HG03460 (cell line): Measurements from ENCODE around the gene CIAO3.
A peak's percentile ranks its signal among the peaks of the same experiment; 100 is the strongest.
"Not testable (repeated sequence)": the region's sequence is repeated elsewhere in the genome, so short reads cannot be mapped to it uniquely, and the experiment has no call there.

ENCODE experiments used
- ATAC-seq: cut with Tn5 transposase; IDR thresholded peaks from one replicate; pipeline ENCODE4 v1.9.1; 2021; ENCODE audit not compliant: unreplicated experiment

CIAO3 gene

GRCh38 chr16:694863-695354, 45.9 kb downstream of the CIAO3 start:
- no peak for ATAC-seq

GRCh38 chr16:694187-694862, 46.5 kb downstream of the CIAO3 start:
- no peak for ATAC-seq

DNA sequence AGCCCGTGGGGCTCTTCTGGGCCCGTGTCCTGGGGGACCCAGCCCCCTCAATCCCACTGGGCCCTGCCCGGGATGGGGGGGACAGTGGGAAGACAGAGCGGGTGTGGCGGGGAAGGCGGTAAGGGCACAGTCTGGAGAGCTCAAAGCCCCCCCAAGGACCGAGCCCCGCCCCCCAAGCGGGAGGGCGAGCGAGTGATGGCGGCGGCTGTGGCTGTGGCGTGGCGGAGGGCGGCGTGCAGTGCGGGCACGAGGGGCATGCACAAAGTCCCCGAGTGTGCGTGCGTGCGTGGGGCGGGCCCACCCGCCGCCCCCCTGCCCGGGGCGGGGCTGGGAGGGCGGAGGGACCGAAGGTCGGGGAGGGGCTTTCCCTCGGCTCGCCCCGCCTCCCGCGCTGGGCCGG, 47.0 kb downstream of the CIAO3 start:
- ATAC-seq, result no peak

DNA sequence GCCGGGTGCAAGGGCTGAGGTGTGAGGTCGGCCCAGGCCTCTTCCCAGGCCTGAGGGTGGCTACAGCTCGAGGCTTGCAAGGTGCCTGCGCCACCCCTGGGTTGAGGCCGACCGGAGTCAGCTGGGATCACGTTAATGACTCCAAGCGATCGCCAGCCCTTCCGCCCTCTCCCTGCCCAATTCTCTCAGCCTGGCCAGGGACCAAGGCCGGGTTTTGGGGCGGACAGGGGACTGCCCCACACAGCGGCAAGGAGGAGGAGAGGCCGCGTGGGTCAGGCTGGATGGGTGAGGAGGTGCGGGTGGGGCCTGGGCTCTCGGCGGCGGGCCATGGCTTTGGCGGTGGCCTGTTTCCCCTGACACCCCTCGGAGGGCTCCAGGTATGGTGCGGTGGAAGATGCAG, 47.4 kb downstream of the CIAO3 start:
- ATAC-seq, result no peak

- ATAC-seq, result no peak
These were observed 48.3 kb downstream of the CIAO3 start for GRCh38 chr16:692356-693108.

DNA sequence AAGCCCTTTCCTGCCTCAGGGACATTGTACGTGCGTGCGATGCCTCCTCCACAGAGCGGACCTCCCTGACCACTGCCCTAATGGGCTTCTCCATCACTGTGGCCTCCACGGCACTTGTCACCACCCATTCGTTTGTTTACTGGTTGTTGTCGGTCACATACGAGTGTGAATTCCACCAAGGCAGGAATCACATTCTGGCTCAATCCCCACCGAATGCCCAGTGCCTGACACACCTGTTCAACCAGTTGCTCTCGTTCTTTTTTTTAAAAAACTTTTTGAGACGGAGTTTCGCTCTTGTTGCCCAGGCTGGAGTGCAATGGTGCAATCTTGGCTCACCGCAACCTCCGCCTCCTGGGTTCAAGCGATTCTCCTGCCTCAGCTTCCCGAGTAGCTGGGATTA, 49.6 kb downstream of the CIAO3 start:
- not testable (repeated sequence) for ATAC-seq

DNA sequence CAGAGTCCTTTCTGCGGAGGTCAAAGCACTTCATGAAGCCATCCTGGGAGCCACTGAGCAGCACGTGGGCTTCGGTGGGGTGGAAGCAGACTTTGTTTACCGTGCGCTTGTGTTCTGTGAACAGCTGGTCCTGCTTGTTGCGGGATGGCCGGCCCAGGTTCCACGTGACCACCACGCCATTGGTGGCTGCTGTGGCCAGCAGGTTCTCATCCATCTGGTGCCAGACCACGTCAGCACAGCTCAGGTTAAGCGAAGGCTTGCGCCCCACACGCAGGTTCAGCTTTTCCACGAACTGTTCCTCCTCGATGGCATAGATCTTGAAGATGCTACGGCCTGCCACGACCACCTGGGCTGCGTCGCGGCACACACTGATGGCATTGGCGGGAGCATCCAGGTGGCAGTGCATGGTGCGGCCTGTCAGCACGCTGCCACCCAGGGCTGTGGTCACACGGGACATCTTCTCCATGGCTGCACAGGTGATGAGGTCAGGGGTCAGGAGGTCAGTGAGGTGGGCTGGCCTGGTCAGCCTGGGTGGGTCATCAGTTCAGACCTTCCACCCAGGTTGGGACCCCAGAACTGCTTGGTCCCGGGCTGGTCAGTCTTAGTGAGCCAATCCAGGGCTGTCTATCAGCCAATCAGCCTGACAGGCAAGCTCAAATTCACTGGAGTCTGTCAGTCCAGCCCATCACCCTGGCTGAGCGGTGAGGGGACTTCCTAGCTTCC, 51.5 kb downstream of the CIAO3 start:
- ATAC-seq, result no peak

GRCh38 chr16:687499-687898, 53.3 kb downstream of the CIAO3 start:
- no peak for ATAC-seq

DNA sequence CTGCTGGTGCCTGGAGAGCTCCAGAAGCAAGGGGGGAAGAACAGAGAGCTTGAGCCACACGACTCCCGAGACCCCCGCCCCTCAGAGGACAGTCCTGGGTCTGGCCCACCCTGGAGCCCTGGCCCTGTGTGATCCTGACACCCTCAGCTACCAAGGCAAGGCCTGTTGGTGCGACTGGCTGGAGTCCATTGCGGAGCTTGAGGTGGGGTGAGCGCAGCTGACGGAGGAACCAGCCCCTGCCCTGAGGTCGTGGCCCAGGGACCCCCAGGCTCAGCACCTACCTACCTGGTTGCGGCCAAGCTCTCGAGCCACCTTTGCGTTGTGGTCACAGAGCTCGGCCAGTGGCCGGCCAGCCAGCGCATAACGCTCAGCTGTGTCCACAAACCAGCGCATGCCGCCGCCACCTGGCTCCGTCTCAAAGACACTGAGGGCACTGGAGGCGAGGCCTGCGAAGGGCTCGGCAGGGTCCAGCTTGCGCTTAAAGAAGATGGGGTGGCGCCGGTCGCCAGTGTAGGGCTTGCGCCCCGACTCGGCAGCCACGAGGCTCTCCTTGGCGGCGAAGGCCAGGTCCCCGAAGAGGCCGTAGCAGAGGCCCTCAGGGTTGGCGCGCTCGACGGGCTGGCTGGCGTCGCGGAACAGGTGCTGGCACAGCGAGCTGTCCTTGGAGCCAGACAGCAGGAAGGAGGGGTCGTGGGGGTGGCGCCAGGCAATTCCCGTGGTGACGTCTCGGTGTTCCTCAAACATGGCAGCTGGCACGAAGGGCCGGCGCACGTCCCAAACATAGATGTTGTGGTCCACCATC, 54.1 kb downstream of the CIAO3 start:
- no peak for ATAC-seq

DNA sequence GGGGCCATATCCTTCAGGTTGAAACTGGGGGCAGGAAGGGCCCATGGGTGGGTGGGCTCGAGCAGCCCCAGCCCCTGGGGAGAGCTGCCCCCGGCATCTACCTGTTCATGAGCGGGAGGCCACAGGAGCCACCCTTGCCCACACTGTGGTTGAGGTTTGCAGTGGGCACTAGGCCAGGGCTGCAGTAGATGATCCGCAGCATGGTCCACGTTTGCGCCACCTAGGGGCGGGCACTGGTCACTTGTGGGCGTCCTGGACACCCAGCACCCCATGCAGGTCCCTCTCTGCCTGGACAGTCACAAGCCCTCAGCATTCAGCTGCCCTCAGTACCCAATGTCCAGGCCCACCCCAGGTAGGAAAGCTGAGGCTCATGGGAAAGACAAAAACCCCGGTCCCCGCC, 54.8 kb downstream of the CIAO3 start:
- no peak for ATAC-seq

DNA sequence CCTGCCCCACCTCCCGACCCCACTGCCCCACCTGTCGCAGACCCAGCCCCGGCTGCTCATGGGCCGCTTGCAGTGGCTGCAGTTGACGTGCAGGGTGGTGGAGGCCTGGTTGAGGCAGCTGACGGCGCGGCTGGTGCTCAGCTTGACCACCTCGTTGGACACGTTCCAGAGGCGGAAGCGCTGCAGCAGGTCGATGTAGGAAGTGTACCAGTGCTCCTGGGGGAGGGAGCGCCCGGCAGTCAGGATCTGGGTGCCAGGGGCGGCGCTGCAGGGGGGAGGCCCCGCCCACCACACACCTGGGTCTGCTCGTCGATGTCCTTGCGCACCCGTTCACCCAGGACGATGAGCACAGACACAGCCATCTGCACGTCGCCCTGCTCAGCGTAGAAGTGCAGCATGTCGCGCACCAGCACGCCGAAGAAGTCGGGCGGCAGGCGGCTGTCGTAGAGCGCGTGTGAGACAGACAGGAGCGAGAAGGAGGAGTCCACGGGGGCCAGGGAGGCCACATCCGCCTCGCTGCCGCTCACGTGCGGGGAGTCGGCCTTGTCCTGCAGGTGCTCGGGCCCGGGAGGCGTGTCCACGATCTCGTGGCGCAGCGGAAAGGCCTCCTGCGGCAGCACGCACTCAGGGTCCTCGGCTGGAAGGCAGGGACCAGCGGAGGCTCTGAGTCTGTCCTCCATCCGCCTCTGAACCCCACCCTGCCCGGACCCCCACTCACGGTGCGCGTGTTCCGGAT, 55.7 kb downstream of the CIAO3 start:
- ATAC-seq, result no peak

DNA sequence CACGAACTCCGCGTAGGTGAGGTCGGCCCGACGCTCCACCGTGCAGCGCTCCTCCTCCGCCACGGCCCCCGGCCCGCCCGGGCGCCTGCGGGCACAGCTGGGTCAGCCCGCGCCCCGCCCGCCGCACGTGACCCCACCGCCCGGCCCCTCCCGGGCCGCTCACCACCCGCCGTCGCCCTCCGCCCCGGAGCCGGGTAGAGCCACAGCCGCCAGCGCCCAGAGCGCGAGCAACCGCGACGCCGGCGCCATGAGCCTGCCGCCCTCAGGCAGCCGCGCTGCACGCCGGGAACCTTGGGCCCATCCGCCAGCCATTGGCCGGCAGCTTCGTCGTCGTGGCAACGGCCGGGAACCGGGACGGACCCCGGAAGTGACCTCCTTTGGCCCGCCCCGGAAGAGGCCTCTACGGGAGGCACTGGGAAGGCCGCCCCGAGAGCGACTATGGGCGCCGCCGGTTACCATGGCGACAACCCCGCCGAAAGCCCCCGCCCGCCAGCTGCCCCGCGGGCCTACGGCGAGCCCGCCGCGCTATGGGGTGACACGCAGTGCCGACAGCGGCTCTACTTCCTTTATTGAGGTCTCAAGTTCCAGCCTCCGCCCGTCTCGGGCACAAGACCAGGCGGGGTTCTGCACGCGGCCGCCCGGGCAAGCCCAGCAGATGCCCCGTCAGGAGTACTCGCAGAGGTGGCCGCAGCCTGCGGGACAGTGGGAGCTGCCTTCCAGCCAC, 56.6 kb downstream of the CIAO3 start, which contains the start of gene JMJD8:
Gene JMJD8, minus strand, starts transcription at position 264 of the 724 bp plus-strand sequence. Its CDS starts 15 bp downstream, at position 249.
- peak; percentile 51 for ATAC-seq

GRCh38 chr16:683396-684070, 57.3 kb downstream of the CIAO3 start:
- ATAC-seq, result no peak

- no peak for ATAC-seq
These were observed 58.1 kb downstream of the CIAO3 start for GRCh38 chr16:682493-683395.

GRCh38 chr16:681746-682427, 58.9 kb downstream of the CIAO3 start:
- no peak for ATAC-seq

GRCh38 chr16:680967-681745, 59.6 kb downstream of the CIAO3 start:
- ATAC-seq, result no peak

GRCh38 chr16:680625-680945, 60.2 kb downstream of the CIAO3 start:
- no peak for ATAC-seq
